Cardiac muscle cell (in vitro differentiated cells and primary cell): ENCODE data around the gene TSPAN9. TPM values are rescaled to one million over a fixed set of nuclear protein-coding genes. Genes with fewer than 3 reads are reported as not detected.

Experiments
- DNase-seq, 2 donors: peaks; one replicate each; pipeline versions ENCODE4 v3.0.0 to v3.0.0-alpha.2; 2010 to 2017; ENCODE audit warnings: low read depth in 1 of 2, low spot score in 1 of 2
- H3K27ac ChIP-seq: fragments of 200-600 bp; sonication (generic); 2 replicates; pipeline ENCODE4 v1.5.1; 2016
- H3K27me3 ChIP-seq: fragments of 200-600 bp; sonication (generic); 2 replicates; pipeline ENCODE4 v1.6.0; 2016; ENCODE audit warnings: control low read depth
- H3K36me3 ChIP-seq: fragments of 200-600 bp; sonication (generic); 2 replicates; pipeline ENCODE4 v1.5.1; 2016; ENCODE audit warnings: control low read depth
- H3K4me1 ChIP-seq: fragments of 200-600 bp; sonication (generic); 2 replicates; pipeline ENCODE4 v1.8.1; 2017; ENCODE audit warnings: low read depth, mild to moderate bottlenecking, mixed run types
- H3K4me3 ChIP-seq: fragments of 200-600 bp; sonication (generic); 2 replicates; pipeline ENCODE4 v1.5.1; 2016; ENCODE audit warnings: mild to moderate bottlenecking
- H3K9me3 ChIP-seq: fragments of 200-600 bp; sonication (generic); 2 replicates; pipeline ENCODE4 v1.5.1; 2017; ENCODE audit warnings: low read depth, mild to moderate bottlenecking, control low read depth
- polyA plus RNA-seq: library from polyadenylated mRNA; unstranded; fragments of >200 nt; fragmentation: Nextera tagmentation; extraction: Ambion mirVana; gene quantifications from 2 replicates; pipeline ENCODE4 v1.2.1, GENCODE V29; 2016
- total RNA-seq: library from RNA; depleted of rRNA; stranded (reverse); fragments of >200 nt; gene quantifications from 2 replicates; pipeline ENCODE4 v1.2.3, GENCODE V29; 2016
- TF ChIP-seq, protein P1 (sequence below): IDR thresholded peaks from 2 replicates; pipeline ENCODE4 v1.5.1; 2012; ENCODE audit warnings: low read depth, mild to moderate bottlenecking, low read length

Gene TSPAN9
- total and polyA plus RNA-seq, 2 experiments from 2014 or later = 13.3 to 199 TPM

DNA sequence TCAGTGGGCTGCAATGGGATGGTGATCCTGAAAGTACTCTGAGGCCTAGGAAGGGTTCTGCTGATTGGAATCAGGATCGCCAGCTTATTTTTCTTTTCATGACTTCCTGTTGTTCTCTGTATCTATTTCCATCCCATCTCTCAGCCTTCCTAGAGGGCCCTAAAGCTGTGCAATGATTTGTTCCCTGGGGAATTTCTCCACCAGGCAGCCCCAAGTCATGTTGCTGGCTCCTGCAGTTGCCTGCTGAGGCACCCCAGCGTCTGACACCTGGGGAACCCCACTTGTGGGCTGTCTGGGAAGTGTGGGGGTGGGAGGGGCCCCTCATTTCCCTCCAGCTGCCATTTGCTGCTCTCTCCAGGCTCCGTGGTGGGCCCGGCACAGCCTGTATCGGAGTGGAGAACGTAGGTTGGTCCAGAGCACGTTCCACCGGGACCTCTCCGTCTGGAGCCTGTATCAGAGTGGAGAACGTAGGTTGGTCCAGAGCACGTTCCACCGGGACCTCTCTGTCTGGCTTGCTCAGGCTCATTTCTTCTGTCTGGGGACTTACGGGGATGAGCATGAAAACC is 138.3 kb downstream of the TSPAN9 start:
- no peaks in the 10 kb centered on the region for H3K9me3 ChIP-seq
- peaks cover 61% of the 10 kb centered on the region for H3K4me1 ChIP-seq
- no peaks in the 10 kb centered on the region for H3K27me3 ChIP-seq
- TF ChIP-seq, protein P1, sequence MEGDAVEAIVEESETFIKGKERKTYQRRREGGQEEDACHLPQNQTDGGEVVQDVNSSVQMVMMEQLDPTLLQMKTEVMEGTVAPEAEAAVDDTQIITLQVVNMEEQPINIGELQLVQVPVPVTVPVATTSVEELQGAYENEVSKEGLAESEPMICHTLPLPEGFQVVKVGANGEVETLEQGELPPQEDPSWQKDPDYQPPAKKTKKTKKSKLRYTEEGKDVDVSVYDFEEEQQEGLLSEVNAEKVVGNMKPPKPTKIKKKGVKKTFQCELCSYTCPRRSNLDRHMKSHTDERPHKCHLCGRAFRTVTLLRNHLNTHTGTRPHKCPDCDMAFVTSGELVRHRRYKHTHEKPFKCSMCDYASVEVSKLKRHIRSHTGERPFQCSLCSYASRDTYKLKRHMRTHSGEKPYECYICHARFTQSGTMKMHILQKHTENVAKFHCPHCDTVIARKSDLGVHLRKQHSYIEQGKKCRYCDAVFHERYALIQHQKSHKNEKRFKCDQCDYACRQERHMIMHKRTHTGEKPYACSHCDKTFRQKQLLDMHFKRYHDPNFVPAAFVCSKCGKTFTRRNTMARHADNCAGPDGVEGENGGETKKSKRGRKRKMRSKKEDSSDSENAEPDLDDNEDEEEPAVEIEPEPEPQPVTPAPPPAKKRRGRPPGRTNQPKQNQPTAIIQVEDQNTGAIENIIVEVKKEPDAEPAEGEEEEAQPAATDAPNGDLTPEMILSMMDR = no peak
- H3K36me3 ChIP-seq = no peaks in the 10 kb centered on the region
- no peak overlapping the region for H3K4me3 ChIP-seq
- H3K27ac ChIP-seq = peak overlapping the region; percentile 96
- no peak for DNase-seq

DNA sequence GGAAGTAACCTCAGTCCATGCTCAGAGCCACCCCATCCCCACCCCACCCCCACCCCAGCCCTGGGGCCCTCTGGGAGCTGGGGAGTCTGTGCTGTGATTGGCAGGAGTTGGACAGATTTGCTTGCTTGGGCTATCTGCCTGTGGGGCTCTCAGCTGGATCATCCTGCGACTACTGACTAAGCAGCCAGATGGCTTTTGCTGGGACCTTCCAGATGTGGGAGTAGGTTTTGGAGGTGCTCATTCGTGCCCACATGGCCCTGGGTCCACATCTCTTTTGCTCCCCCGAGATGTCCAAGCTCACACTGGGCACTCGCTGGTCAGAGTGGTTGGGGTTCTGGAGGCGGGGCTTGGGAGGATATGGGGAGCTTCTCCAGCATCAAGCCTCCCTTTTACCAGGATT is 138.9 kb downstream of the TSPAN9 start:
- H3K4me1 ChIP-seq = peaks cover 67% of the 10 kb centered on the region
- peak overlapping the region; percentile 80 for H3K27ac ChIP-seq
- DNase-seq = no peak
- no peaks in the 10 kb centered on the region for H3K36me3 ChIP-seq
- H3K4me3 ChIP-seq = no peak overlapping the region
- no peaks in the 10 kb centered on the region for H3K9me3 ChIP-seq
- TF ChIP-seq, protein P1 = no peak
- no peaks in the 10 kb centered on the region for H3K27me3 ChIP-seq

DNA sequence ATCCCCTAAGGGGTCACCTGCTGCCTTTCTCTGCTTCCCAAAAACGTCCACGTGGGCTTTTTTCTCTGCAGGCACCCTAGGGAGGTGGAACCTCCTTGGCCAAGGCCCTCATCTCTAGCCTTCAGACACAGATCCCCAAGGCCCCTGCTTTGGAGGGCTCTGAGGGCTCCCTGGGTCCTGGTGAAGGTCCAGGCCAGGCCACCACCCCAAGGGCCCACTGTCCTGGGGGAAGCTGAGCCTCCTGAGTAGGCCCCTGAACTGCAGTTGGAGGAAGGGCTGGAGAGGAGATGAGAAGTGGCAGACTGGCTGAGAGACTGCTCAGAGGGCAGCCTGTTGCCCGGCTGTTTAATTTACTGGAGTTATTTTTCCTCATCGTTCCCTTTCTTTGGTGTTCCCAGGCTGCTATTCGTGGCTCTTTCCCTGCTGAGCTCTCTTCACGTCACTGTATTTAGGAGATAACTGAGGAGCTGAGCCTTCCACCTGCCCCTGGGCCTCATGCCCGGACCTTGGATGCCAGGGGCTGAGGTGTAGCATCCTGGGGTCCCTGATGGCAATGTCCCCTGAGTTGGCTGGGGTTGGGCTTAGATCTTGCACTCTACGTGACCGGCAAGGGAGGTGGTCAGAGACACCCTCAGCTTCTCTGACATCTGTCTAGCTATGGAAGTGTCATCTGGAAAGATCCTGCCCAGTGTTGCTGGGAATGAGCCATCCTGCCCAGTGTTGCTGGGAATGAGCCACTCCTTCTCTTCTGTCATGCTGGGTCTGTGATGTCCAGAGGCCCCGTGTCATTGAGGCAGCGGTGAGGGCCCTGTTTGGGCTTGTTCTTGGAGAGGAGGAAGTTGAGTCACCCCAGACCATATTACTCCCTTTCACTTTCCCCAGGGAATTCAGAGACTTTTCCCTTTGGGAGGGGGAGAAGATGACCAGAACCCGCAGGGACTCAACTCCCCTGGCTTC is 139.8 kb downstream of the TSPAN9 start:
- TF ChIP-seq, protein P1 = no peak
- H3K4me3 ChIP-seq = no peak overlapping the region
- H3K36me3 ChIP-seq = no peaks in the 10 kb centered on the region
- no peaks in the 10 kb centered on the region for H3K9me3 ChIP-seq
- H3K4me1 ChIP-seq = peaks cover 67% of the 10 kb centered on the region
- no peaks in the 10 kb centered on the region for H3K27me3 ChIP-seq
- H3K27ac ChIP-seq = peak overlapping the region; percentile 80
- DNase-seq = peak in 1 of 2 donors; percentile 57

GRCh38 chr12:3217683-3218079 is 140.5 kb downstream of the TSPAN9 start:
- Histone ChIP-seq H3K27me3 (no peaks in the 10 kb centered on the region), H3K4me1 (peaks cover 63% of the 10 kb centered on the region), H3K4me3 (no peak overlapping the region), H3K36me3 (no peaks in the 10 kb centered on the region), H3K27ac (peak overlapping the region; percentile 80), H3K9me3 (no peaks in the 10 kb centered on the region)
- no peak for DNase-seq
- TF ChIP-seq, protein P1 = no peak

GRCh38 chr12:3218228-3219171 is 141.3 kb downstream of the TSPAN9 start:
- Histone ChIP-seq H3K4me1 (peaks cover 56% of the 10 kb centered on the region), H3K9me3 (no peaks in the 10 kb centered on the region), H3K27me3 (no peaks in the 10 kb centered on the region), H3K36me3 (no peaks in the 10 kb centered on the region), H3K27ac (peak overlapping the region; percentile 87), H3K4me3 (no peak overlapping the region)
- TF ChIP-seq, protein P1 = peak; percentile 28
- DNase-seq = peak; percentile 45 to 89
